HG03175 (cell line): ENCODE measurements around the gene MON2.
"Not testable (repeated sequence)": the region's sequence is repeated elsewhere in the genome, so short reads cannot be mapped to it uniquely, and the experiment has no call there.

Source experiments
- ATAC-seq: cut with Tn5 transposase; IDR thresholded peaks from one replicate; pipeline ENCODE4 v1.9.1; 2021; ENCODE audit warnings: mild to moderate bottlenecking, moderate library complexity; ENCODE audit not compliant: unreplicated experiment

Gene MON2

GRCh38 chr12:62543741-62544140 lies 77.1 kb downstream of the MON2 start:
- no peak for ATAC-seq

- ATAC-seq, result no peak
These were observed 86.4 kb downstream of the MON2 start for GRCh38 chr12:62552906-62553556.

- not testable (repeated sequence) for ATAC-seq
These were observed 92.7 kb downstream of the MON2 start for GRCh38 chr12:62559366-62559765.

- ATAC-seq, result no peak
These were observed 96.2 kb downstream of the MON2 start for GRCh38 chr12:62562846-62563245.

- ATAC-seq, result no peak
These were observed 108.4 kb downstream of the MON2 start for GRCh38 chr12:62575036-62575435.

- no peak for ATAC-seq
These were observed 109.9 kb downstream of the MON2 start for GRCh38 chr12:62576503-62576902.

- ATAC-seq, result no peak
These were observed 112.1 kb downstream of the MON2 start for GRCh38 chr12:62578726-62579125.

GRCh38 chr12:62581288-62582064 lies 114.8 kb downstream of the MON2 start:
- ATAC-seq, result peak; percentile 72

GRCh38 chr12:62582065-62582366 lies 115.4 kb downstream of the MON2 start:
- ATAC-seq, result no peak

- no peak for ATAC-seq
These were observed 118.0 kb downstream of the MON2 start for GRCh38 chr12:62584619-62585018.

- no peak for ATAC-seq
These were observed 120.2 kb downstream of the MON2 start for GRCh38 chr12:62586850-62587249.

GRCh38 chr12:62588916-62589315 lies 122.3 kb downstream of the MON2 start:
- ATAC-seq, result no peak

- ATAC-seq, result no peak
These were observed 130.6 kb downstream of the MON2 start for GRCh38 chr12:62597253-62597652.

- ATAC-seq, result no peak
These were observed 132.2 kb downstream of the MON2 start for GRCh38 chr12:62598846-62599245.

GRCh38 chr12:62599854-62600437 lies 133.3 kb downstream of the MON2 start:
- ATAC-seq, result no peak

GRCh38 chr12:62601765-62602164 lies 135.1 kb downstream of the MON2 start:
- ATAC-seq, result no peak

- peak; percentile 63 for ATAC-seq
These were observed 135.8 kb downstream of the MON2 start for GRCh38 chr12:62602255-62603060.

- peak; percentile 82 for ATAC-seq
These were observed 136.6 kb downstream of the MON2 start for GRCh38 chr12:62603061-62603810.

GRCh38 chr12:62603811-62604098 lies 137.1 kb downstream of the MON2 start:
- ATAC-seq, result no peak

- no peak for ATAC-seq
These were observed 137.7 kb downstream of the MON2 start for GRCh38 chr12:62604373-62604772.

GRCh38 chr12:62604871-62605270 lies 138.2 kb downstream of the MON2 start:
- ATAC-seq, result no peak
